Activated CD8-positive, alpha-beta T cell treated with anti-CD3 and anti-CD28 coated beads for 36 hours (primary cell): ENCODE results near the gene DNMT3A. TPM values are rescaled to one million over a fixed set of nuclear protein-coding genes. Genes with fewer than 3 reads are reported as not detected.

Source experiments
- ATAC-seq: fragments of 200-7000 bp; cut with Tn5 transposase; one replicate; pipeline ENCODE4 v1.10.0; 2021; ENCODE audit warnings: mild to moderate bottlenecking, moderate library complexity
- CTCF ChIA-PET: fragments of 350-600 bp; sonication (Branson Sonifier 250); formaldehyde crosslinking; loops from one replicate; lab custom pipeline; 2021; ENCODE audit warnings: antibody characterized with exemption; lab: Charles Lee
- POLR2A ChIA-PET: fragments of 350-600 bp; sonication (Branson Sonifier 250); formaldehyde crosslinking; loops from one replicate; lab custom pipeline; 2021; ENCODE audit warnings: antibody characterized with exemption; lab: Charles Lee
- DNase-seq: peaks from one replicate; pipeline ENCODE4 v3.0.0-alpha.2; 2020
- H3K27ac Mint-ChIP-seq: one replicate; pipeline ENCODE4 v1.8.0; 2021; ENCODE audit warnings: mild to moderate bottlenecking, mixed read lengths
- H3K27me3 Mint-ChIP-seq: one replicate; pipeline ENCODE4 v1.8.0; 2021; ENCODE audit warnings: mixed read lengths
- H3K36me3 Mint-ChIP-seq: one replicate; pipeline ENCODE4 v1.8.0; 2021; ENCODE audit warnings: low read depth, mixed read lengths
- H3K4me1 Mint-ChIP-seq: one replicate; pipeline ENCODE4 v1.8.0; 2021; ENCODE audit warnings: low read depth, mixed read lengths
- H3K4me3 Mint-ChIP-seq: one replicate; pipeline ENCODE4 v1.8.0; 2021; ENCODE audit warnings: mild to moderate bottlenecking, moderate library complexity, mixed read lengths
- H3K9me3 Mint-ChIP-seq: one replicate; pipeline ENCODE4 v1.8.0; 2021; ENCODE audit warnings: mixed read lengths
- intact Hi-C: fragments of 100-400 bp; cut with micrococcal nuclease; formaldehyde crosslinking; loops from one replicate; pipeline ENCODE4 v1.10.0; 2022
- total RNA-seq, 2 experiments: library from RNA; stranded (reverse); gene quantifications; one replicate each; pipeline ENCODE4 v1.2.3, GENCODE V29; 2021
- TF ChIP-seq, protein P1 (sequence below): fragments of 200-600 bp; IDR thresholded peaks from one replicate; pipeline ENCODE4 v1.8.0; 2022; ENCODE audit warnings: antibody characterized with exemption, mild to moderate bottlenecking

Gene DNMT3A
- total RNA-seq, 2 experiments from 2014 or later: 84.8 to 97.8 TPM

DNA sequence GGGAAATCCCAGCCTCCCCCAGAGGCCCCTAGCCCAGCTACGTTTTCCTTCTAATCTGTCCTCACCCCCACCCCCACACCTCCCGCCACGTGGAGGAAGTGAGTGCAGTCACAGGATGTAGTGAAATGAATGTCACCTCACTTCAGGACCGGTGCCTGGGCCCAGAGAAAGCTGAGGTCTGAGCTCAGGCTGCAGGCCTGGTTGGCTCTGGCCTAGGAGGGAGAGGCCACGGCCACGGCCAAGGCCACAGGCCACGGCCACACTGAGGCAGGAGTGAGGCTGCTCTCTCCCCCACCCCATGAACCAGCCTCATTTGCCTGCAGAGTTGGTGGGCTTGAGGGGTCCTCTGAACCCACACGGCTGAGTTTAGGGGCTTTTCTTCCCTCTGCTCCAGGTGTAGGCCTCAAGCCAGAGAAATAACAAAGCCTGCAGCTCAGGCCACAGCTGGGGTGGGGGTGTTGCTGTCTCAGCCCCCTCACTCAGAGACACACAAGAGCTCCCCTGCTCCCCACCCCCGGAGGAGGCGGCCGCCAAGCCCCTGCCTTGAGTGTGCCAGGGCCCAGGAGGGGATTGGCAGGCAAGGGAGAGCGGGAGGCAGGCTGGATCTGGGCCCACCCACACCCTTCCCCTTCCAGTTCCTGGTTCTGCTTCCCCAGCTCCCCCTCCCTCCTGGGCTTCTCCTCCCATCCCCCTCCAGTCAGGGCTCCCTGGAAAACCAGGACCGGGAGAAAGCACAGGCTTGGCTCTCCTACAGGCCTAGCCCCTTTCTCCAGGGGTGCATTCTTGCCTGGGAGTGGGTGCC lies 27.0 kb downstream of the DNMT3A start:
- CTCF ChIA-PET: interaction anchor here (0.8 to 4.6 kb wide), 18 partner anchors 11 to 253 kb away, joined by 3 to 25 read pairs (median 6); partner anchors contain the start of gene DNMT3A
- H3K4me1 Mint-ChIP-seq: peaks cover 63% of the 10 kb centered on the region

DNA sequence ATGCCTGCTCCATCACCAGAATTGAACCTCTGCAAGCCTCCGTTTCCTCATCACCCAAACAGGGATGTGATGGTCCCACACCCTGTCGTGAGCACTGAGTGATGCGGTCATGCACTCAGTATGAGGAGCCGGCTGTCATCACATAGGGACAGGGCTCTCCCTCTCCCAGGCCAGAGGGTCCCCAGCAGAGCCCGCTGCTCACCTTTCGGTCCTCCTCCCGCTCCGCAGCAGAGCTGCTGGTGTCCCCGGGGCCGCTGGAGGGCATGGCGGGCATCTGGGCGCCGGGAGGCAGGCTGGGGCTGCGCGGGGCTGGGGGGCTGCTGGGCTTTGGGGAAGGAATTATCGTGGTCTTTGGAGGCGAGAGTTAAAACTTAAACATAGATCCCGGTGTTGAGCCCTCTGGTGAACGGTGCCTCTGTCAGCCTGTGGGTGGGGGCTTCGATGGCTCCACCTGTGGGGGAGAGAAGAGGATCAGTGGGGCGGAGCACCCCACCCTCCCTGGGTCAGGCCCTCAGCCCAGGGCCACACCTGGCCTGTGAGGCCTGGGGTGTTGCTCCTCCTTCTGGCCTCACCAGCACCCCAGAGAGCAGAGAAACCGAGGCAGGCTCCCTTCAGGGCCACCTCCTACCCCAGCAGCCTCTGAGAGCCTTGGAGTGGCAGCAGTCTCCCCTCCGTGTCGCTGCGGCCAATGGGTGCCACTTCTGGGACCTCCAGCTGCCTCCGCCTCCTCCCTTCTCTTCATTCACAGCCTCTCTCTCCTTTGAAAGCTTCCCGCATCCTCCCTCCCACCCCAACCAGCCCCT lies 27.8 kb downstream of the DNMT3A start:
- Mint-ChIP-seq H3K27me3 (no peaks in the 10 kb centered on the region), H3K36me3 (peaks cover 55% of the 10 kb centered on the region), H3K4me3 (peak overlapping the region; percentile 88), H3K4me1 (peaks cover 65% of the 10 kb centered on the region), H3K27ac (peak overlapping the region; percentile 96), H3K9me3 (no peaks in the 10 kb centered on the region)
- CTCF ChIA-PET: interaction anchor here (0.6 to 4.6 kb wide), 19 partner anchors 10 to 254 kb away, joined by 3 to 25 read pairs (median 6); partner anchors contain the start of gene DNMT3A
- ATAC-seq (peak; percentile 76), DNase-seq (peak; percentile 44)
- POLR2A ChIA-PET: interaction anchor here (0.8 to 5.2 kb wide), 22 partner anchors 8 to 484 kb away, joined by 3 to 54 read pairs (median 4); no protein-coding TSS in a partner anchor
- TF ChIP-seq, protein P1, sequence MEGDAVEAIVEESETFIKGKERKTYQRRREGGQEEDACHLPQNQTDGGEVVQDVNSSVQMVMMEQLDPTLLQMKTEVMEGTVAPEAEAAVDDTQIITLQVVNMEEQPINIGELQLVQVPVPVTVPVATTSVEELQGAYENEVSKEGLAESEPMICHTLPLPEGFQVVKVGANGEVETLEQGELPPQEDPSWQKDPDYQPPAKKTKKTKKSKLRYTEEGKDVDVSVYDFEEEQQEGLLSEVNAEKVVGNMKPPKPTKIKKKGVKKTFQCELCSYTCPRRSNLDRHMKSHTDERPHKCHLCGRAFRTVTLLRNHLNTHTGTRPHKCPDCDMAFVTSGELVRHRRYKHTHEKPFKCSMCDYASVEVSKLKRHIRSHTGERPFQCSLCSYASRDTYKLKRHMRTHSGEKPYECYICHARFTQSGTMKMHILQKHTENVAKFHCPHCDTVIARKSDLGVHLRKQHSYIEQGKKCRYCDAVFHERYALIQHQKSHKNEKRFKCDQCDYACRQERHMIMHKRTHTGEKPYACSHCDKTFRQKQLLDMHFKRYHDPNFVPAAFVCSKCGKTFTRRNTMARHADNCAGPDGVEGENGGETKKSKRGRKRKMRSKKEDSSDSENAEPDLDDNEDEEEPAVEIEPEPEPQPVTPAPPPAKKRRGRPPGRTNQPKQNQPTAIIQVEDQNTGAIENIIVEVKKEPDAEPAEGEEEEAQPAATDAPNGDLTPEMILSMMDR: no peak
- intact Hi-C loops: loop anchor here (2.0 to 5.0 kb wide), 2 partner anchors 21 to 37 kb away; no protein-coding TSS in a partner anchor

More for the DNA sequence above, 27.0 kb downstream of the DNMT3A start:
- peak overlapping the region; percentile 88 for H3K4me3 Mint-ChIP-seq
- peak; percentile 81 for ATAC-seq
- H3K9me3 Mint-ChIP-seq: no peaks in the 10 kb centered on the region
- peak overlapping the region; percentile 96 for H3K27ac Mint-ChIP-seq
- TF ChIP-seq, protein P1: no peak
- peak; percentile 98 for DNase-seq
- peaks cover 51% of the 10 kb centered on the region for H3K36me3 Mint-ChIP-seq
- H3K27me3 Mint-ChIP-seq: no peaks in the 10 kb centered on the region
- intact Hi-C loops: loop anchor here (2.0 to 5.0 kb wide), 2 partner anchors 20 to 37 kb away; no protein-coding TSS in a partner anchor
- POLR2A ChIA-PET: interaction anchor here (0.6 to 5.2 kb wide), 20 partner anchors 9 to 483 kb away, joined by 3 to 54 read pairs (median 6); no protein-coding TSS in a partner anchor

DNA sequence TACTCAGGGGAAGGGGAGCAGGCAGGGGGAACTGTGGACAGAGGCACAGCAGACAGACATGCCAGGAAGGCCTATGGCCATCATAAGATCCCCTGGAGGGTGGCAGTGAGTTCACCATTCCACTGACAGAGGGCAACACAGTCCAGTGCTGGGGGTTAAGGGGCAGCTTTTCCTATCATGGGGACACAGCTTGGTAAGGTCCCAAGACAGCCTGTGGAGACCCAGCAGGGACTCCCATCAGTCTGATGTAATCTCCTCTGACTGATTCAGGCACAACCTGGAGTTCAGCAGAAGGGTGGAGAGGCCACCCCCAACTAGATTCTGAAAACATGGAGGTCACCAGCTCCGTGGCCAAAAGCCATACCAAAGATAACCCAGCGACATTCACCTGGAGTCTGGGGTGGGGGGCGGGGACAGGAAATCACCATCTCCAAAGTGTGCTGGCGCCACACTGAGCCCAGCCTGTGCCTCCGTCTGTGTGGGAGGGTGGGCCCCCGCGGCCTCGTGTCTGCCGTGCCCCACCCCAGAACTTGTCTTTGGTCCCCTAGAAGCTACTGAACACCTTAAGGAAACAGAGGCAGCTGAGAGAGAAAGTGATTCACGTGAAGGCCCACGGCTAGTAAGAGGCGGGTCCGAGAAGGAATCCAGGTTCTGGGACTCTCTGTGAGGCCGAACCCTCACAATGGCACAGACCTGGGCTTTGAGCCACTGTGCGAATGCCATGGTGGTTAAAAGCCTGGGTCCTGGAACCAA lies 28.6 kb downstream of the DNMT3A start:
- Mint-ChIP-seq H3K27ac (peak overlapping the region; percentile 96), H3K4me3 (peak overlapping the region; percentile 88), H3K4me1 (peaks cover 72% of the 10 kb centered on the region), H3K36me3 (peaks cover 60% of the 10 kb centered on the region), H3K27me3 (no peaks in the 10 kb centered on the region), H3K9me3 (no peaks in the 10 kb centered on the region)
- ChIA-PET CTCF (interaction anchor here (0.6 to 4.6 kb wide), 9 partner anchors 11 to 66 kb away, joined by 3 to 25 read pairs (median 7); no protein-coding TSS in a partner anchor), POLR2A (interaction anchor here (0.6 to 5.2 kb wide), 22 partner anchors 9 to 355 kb away, joined by 3 to 54 read pairs (median 4); no protein-coding TSS in a partner anchor)
- peak; percentile 58 for DNase-seq
- intact Hi-C loops: loop anchor here (5.0 kb wide), 1 partner anchor 36 kb away; no protein-coding TSS in a partner anchor
- ATAC-seq: peak; percentile 3
- TF ChIP-seq, protein P1: no peak

DNA sequence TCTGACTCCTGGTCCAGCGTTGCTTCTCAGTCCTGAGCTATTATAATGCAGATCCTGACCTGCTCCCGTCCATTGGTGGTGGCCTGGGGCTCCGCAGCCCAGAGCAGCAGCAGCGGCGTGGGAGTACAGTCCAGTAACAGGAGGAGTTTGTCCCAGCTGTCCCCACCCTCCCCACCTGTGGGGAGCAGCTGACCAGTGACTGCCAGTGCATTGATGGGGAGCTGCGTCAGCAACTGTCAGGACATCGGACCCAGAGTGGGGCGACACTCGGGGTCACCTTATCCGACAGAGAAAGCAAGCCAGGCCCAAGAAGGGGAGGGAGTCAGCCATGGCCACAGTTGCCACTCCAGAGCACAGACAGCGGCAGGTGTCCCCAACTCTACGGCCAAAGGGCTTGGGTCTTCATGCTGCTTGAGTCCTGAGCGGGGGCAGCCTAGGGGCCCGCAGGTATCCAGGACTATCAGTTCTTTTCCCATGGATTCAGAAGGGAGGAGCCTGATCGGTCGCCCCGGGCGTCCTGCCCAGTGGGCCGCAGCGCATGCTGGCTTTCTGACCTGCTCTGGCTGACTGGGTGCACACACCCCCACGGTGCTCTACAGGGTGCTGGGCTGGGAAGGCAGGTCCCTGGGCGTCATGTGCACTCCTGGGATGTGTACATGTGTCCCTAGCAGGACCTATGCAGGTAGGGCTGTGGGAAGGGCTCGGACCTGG lies 29.7 kb downstream of the DNMT3A start:
- TF ChIP-seq, protein P1: no peak
- ChIA-PET POLR2A (interaction anchor here (0.6 to 5.2 kb wide), 6 partner anchors 9 to 68 kb away, joined by 3 to 54 read pairs (median 4); no protein-coding TSS in a partner anchor), CTCF (interaction anchor here (0.9 to 4.6 kb wide), 7 partner anchors 11 to 65 kb away, joined by 3 to 25 read pairs (median 7); no protein-coding TSS in a partner anchor)
- H3K27ac Mint-ChIP-seq: peak overlapping the region; percentile 96
- peaks cover 63% of the 10 kb centered on the region for H3K36me3 Mint-ChIP-seq
- H3K4me1 Mint-ChIP-seq: peaks cover 76% of the 10 kb centered on the region
- ATAC-seq (no peak), DNase-seq (no peak)
- no peaks in the 10 kb centered on the region for H3K27me3 Mint-ChIP-seq
- H3K9me3 Mint-ChIP-seq: no peaks in the 10 kb centered on the region
- H3K4me3 Mint-ChIP-seq: peak overlapping the region; percentile 88
- intact Hi-C loops: loop anchor here (5.0 kb wide), 1 partner anchor 35 kb away; no protein-coding TSS in a partner anchor
